SW 1271 (cell line): ENCODE measurements around the gene OVCH2.

Experiments
- DNase-seq, 2 experiments: peaks; one replicate each; lab custom pipeline; 2025; lab: John Stamatoyannopoulos, UW

Gene OVCH2

GRCh38 chr11:7639643-7640025, 66.6 kb downstream of the OVCH2 start:
- DNase-seq: no peak
